Fibroblast of mammary gland (primary cell): ENCODE data around the gene NIPAL3.
"Not testable (repeated sequence)": the region's sequence is repeated elsewhere in the genome, so short reads cannot be mapped to it uniquely, and the experiment has no call there.

Source experiments
- DNase-seq: peaks from one replicate; pipeline ENCODE4 v3.0.0-alpha.2; 2010; ENCODE audit warnings: low read depth
- H3K4me3 ChIP-seq: 2 replicates; pipeline ENCODE4 v1.5.1; 2011; ENCODE audit warnings: low read depth, mild to moderate bottlenecking, low read length, moderate library complexity; ENCODE audit not compliant: control insufficient read depth
- TF ChIP-seq, protein P1 (sequence below): conservative IDR thresholded peaks from 2 replicates; pipeline ENCODE4 v1.5.1; 2011; ENCODE audit warnings: low read depth, low read length, inconsistent platforms; ENCODE audit not compliant: control insufficient read depth, insufficient read depth

NIPAL3 gene

DNA sequence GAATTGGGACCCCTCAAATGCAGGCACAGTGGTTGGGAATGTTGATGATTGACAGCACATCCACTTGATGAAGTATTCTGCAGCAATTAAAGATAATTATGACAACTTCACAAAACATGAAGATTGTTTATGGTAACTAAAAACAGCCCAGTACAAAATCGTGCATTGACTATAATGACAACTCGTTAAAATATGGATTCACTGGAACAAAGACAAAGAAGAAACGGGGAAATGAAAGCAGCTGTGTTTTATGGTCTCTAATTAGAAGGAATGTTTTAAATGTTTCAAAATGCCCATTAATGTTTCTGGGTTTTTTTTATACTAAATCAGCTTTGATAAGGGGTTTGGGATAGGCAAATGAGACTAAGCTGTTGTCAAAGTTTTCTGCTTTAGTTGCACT is 36.1 kb downstream of the NIPAL3 start:
- DNase-seq: no peak
- no peak overlapping the region for H3K4me3 ChIP-seq
- TF ChIP-seq, protein P1, sequence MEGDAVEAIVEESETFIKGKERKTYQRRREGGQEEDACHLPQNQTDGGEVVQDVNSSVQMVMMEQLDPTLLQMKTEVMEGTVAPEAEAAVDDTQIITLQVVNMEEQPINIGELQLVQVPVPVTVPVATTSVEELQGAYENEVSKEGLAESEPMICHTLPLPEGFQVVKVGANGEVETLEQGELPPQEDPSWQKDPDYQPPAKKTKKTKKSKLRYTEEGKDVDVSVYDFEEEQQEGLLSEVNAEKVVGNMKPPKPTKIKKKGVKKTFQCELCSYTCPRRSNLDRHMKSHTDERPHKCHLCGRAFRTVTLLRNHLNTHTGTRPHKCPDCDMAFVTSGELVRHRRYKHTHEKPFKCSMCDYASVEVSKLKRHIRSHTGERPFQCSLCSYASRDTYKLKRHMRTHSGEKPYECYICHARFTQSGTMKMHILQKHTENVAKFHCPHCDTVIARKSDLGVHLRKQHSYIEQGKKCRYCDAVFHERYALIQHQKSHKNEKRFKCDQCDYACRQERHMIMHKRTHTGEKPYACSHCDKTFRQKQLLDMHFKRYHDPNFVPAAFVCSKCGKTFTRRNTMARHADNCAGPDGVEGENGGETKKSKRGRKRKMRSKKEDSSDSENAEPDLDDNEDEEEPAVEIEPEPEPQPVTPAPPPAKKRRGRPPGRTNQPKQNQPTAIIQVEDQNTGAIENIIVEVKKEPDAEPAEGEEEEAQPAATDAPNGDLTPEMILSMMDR: no peak

GRCh38 chr1:24452922-24453485 is 37.4 kb downstream of the NIPAL3 start:
- H3K4me3 ChIP-seq: no peak overlapping the region
- DNase-seq: no peak
- TF ChIP-seq, protein P1: no peak

- DNase-seq: peak; percentile 30
- no peak overlapping the region for H3K4me3 ChIP-seq
- TF ChIP-seq, protein P1: no peak
These were observed 39.1 kb downstream of the NIPAL3 start for GRCh38 chr1:24454673-24455072.

GRCh38 chr1:24455272-24455671 is 39.7 kb downstream of the NIPAL3 start:
- H3K4me3 ChIP-seq: no peak overlapping the region
- DNase-seq: no peak
- TF ChIP-seq, protein P1: no peak

- TF ChIP-seq, protein P1: no peak
- H3K4me3 ChIP-seq: no peak overlapping the region
- no peak for DNase-seq
These were observed 42.3 kb downstream of the NIPAL3 start for GRCh38 chr1:24457866-24458265.

GRCh38 chr1:24459551-24460266 is 44.1 kb downstream of the NIPAL3 start:
- no peak overlapping the region for H3K4me3 ChIP-seq
- TF ChIP-seq, protein P1: no peak
- DNase-seq: no peak

DNA sequence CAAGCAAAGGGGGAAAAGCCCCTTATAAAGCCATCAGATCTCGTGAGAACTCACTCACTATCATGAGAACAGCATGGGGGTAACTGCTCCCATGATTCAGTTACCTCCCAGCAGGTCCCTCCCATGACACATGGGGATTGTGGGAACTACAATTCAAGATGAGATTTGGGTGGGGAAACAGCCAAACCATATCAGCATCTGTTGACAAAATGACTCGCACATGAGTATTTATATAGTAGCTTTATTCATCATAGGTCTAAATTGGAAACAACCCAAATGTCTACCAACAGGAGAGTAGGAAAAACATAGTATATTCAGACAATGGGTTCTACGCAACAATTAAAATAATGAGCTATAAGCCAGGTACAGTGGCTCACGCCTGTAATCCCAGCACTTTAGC is 46.5 kb downstream of the NIPAL3 start:
- DNase-seq: peak; percentile 81
- H3K4me3 ChIP-seq: not testable (repeated sequence)
